ENCODE data around the gene PREX1. TPM values are rescaled to one million over a fixed set of nuclear protein-coding genes. Genes with fewer than 3 reads are reported as not detected.

PREX1 gene
- total and polyA plus RNA-seq, 2 of the 4 experiments (the other 2 are of a cell fraction), result 0.67 to 0.72 TPM

DNA sequence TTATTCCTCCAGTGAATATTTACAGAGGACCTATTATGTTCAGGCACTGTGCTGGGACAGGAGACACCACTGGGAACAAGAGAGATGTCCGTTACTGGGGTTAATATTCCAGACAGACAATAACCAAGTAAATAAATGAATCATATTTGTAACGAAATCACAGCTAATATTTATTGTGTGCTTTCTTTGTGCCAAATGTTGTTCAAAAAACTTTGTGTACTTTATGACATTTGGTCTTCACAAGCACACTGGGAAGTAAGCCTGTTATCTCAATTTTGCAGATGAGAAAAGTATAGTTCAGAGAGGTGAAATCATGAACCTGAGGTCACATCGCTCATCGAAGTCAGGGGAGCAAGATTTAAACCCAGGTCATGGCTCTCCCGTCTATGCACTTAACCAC lies 36.5 kb upstream of the PREX1 start:
- Histone ChIP-seq H3K4me1 (ENCODE audit: control insufficient read depth, insufficient read depth, low read length) (no peaks in the 10 kb centered on the region), H3K79me1 (ENCODE audit: low read depth in 1 of 2, low read length in 2 of 2) (no peaks in the 10 kb centered on the region), H2AFZ (replicated peaks; ENCODE audit: low read length, poor library complexity) (no peak overlapping the region), H3K23ac (ENCODE audit: low read depth, low read length) (no peak overlapping the region), H4K8ac (ENCODE audit: low read depth in 2 of 2, low read length in 2 of 2) (no peak overlapping the region), H3K4ac (ENCODE audit: low read depth, low read length) (no peak overlapping the region), H3K9me3 (ENCODE audit: control insufficient read depth, insufficient read depth, low read length) (no peaks in the 10 kb centered on the region), H2BK15ac (ENCODE audit: low read depth, low read length) (no peak overlapping the region), H2AK5ac (ENCODE audit: low read depth, low read length) (no peak overlapping the region), H2BK5ac (ENCODE audit: low read depth, low read length, poor library complexity, severe bottlenecking) (no peak overlapping the region), H3K36me3 (ENCODE audit: control insufficient read depth, insufficient read depth, low read length) (no peaks in the 10 kb centered on the region), H4K91ac (ENCODE audit: insufficient read depth, low read depth, low read length) (no peak overlapping the region), H3K9ac (ENCODE audit: low read depth, low read length) (no peak overlapping the region), H3K56ac (ENCODE audit: extremely low read depth, insufficient read depth, low read length) (no peak overlapping the region), H4K20me1 (ENCODE audit: insufficient read depth, low read length) (no peaks in the 10 kb centered on the region), H2AK9ac (replicated peaks; ENCODE audit: low read depth, low read length, poor library complexity) (no peak overlapping the region), H3K14ac (replicated peaks; ENCODE audit: low read depth, low read length) (no peak overlapping the region), H2BK120ac (ENCODE audit: low read depth, low read length) (no peak overlapping the region), H3K4me3 (ENCODE audit: insufficient read depth, low read depth, low read length) (no peak overlapping the region), H3K27me3 (ENCODE audit: control insufficient read depth, insufficient read depth, low read length) (peaks cover 37% of the 10 kb centered on the region), H3K4me2 (ENCODE audit: low read depth, low read length) (no peak overlapping the region), H2BK20ac (ENCODE audit: low read depth, low read length) (no peak overlapping the region), H3K27ac (ENCODE audit: insufficient read depth, low read length) (no peak overlapping the region), H4K5ac (ENCODE audit: low read depth, low read length) (no peak overlapping the region), H3K18ac (ENCODE audit: low read depth, low read length) (no peak overlapping the region), H3K9me1 (ENCODE audit: insufficient read depth, low read length) (no peaks in the 10 kb centered on the region)
- CTCF ChIA-PET, result no interaction called here
- no peak for TF ChIP-seq CEBPB (IDR thresholded peaks at IDR 0.05; ENCODE audit: low read depth, low read length)
- no peak for TF ChIP-seq MXI1 (IDR thresholded peaks at IDR 0.05; ENCODE audit: borderline replicate concordance, low read depth, low read length)
- no peak for TF ChIP-seq RAD21 (IDR thresholded peaks at IDR 0.05; ENCODE audit: low read length)
- TF ChIP-seq, protein P1, sequence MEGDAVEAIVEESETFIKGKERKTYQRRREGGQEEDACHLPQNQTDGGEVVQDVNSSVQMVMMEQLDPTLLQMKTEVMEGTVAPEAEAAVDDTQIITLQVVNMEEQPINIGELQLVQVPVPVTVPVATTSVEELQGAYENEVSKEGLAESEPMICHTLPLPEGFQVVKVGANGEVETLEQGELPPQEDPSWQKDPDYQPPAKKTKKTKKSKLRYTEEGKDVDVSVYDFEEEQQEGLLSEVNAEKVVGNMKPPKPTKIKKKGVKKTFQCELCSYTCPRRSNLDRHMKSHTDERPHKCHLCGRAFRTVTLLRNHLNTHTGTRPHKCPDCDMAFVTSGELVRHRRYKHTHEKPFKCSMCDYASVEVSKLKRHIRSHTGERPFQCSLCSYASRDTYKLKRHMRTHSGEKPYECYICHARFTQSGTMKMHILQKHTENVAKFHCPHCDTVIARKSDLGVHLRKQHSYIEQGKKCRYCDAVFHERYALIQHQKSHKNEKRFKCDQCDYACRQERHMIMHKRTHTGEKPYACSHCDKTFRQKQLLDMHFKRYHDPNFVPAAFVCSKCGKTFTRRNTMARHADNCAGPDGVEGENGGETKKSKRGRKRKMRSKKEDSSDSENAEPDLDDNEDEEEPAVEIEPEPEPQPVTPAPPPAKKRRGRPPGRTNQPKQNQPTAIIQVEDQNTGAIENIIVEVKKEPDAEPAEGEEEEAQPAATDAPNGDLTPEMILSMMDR (conservative IDR thresholded peaks at IDR 0.05; ENCODE audit: low read depth, low read length), result no peak
- no peak for TF ChIP-seq CHD1 (IDR thresholded peaks at IDR 0.05; ENCODE audit: low read depth, low read length)
- TF ChIP-seq FOS (IDR thresholded peaks at IDR 0.05; ENCODE audit: low read depth, low read length), result no peak
- TF ChIP-seq BHLHE40 (IDR thresholded peaks at IDR 0.05; ENCODE audit: low read depth, low read length), result no peak
- no peak for TF ChIP-seq RCOR1 (IDR thresholded peaks at IDR 0.05; ENCODE audit: insufficient replicate concordance, low read length)
- no peak for TF ChIP-seq MAZ (IDR thresholded peaks at IDR 0.05; ENCODE audit: borderline replicate concordance, low read depth, low read length)
- no peak for TF ChIP-seq MAFK (IDR thresholded peaks at IDR 0.05; ENCODE audit: low read depth, low read length)
- TF ChIP-seq, protein P2, sequence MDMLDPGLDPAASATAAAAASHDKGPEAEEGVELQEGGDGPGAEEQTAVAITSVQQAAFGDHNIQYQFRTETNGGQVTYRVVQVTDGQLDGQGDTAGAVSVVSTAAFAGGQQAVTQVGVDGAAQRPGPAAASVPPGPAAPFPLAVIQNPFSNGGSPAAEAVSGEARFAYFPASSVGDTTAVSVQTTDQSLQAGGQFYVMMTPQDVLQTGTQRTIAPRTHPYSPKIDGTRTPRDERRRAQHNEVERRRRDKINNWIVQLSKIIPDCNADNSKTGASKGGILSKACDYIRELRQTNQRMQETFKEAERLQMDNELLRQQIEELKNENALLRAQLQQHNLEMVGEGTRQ (IDR thresholded peaks at IDR 0.05; ENCODE audit: low read depth, low read length), result no peak
- TF ChIP-seq RFX5 (IDR thresholded peaks at IDR 0.05; ENCODE audit: low read depth, low read length), result no peak
- TF ChIP-seq NFE2L2 (IDR thresholded peaks at IDR 0.05; ENCODE audit: low read depth, low read length), result no peak
- TF ChIP-seq POLR2A (IDR thresholded peaks at IDR 0.05; ENCODE audit: low read depth, low read length), result no peak
- POLR2A ChIA-PET (ENCODE audit: unreplicated experiment), result no interaction called here
- no CpG with 5 or more reads among the region's 5 CpGs for WGBS, 2 experiments (ENCODE audit: extremely low coverage in 2 of 2, insufficient read length in 1 of 2)
- intact Hi-C loops (cut with micrococcal nuclease) (no loop called here), in situ Hi-C loops (cut with MboI; ENCODE audit: low sequenced_read_pairs) (no loop called here), dilution Hi-C loops (cut with HindIII; ENCODE audit: low sequenced_read_pairs, unreplicated experiment) (no loop called here)
- ATAC-seq (ENCODE audit: low read depth) (no peak), DNase-seq (no peak)
- BruUV-seq (replicated peaks), result no TSS peak
